GM12872 (cell line): ENCODE measurements around the gene ISM2.

Source experiments
- TF ChIP-seq, protein P1 (sequence below): IDR thresholded peaks from 3 replicates; pipeline ENCODE4 v1.5.1; 2011; ENCODE audit warnings: low read depth, mild to moderate bottlenecking, low read length, moderate library complexity; ENCODE audit not compliant: insufficient read depth

Gene ISM2

DNA sequence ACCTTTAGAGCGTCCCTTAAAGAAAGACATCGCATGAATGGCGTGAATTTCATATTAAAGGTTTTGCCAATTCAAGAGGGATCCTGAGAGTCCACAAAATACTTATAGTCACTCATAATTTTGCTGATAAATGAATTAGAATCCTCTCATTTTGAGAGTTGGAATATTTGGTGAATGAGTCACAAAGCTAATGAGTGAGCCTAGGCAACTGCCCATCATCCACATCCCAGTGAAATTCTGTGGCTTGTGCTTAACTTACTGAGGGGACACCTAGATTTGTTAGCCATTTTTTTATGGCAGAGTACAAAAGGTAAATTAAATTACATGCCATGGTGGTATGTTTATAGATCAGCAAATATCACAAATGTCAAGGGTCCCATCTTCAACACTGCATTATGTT is 62.6 kb downstream of the ISM2 start:
- TF ChIP-seq, protein P1, sequence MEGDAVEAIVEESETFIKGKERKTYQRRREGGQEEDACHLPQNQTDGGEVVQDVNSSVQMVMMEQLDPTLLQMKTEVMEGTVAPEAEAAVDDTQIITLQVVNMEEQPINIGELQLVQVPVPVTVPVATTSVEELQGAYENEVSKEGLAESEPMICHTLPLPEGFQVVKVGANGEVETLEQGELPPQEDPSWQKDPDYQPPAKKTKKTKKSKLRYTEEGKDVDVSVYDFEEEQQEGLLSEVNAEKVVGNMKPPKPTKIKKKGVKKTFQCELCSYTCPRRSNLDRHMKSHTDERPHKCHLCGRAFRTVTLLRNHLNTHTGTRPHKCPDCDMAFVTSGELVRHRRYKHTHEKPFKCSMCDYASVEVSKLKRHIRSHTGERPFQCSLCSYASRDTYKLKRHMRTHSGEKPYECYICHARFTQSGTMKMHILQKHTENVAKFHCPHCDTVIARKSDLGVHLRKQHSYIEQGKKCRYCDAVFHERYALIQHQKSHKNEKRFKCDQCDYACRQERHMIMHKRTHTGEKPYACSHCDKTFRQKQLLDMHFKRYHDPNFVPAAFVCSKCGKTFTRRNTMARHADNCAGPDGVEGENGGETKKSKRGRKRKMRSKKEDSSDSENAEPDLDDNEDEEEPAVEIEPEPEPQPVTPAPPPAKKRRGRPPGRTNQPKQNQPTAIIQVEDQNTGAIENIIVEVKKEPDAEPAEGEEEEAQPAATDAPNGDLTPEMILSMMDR: no peak

GRCh38 chr14:77426396-77426795 is 72.2 kb downstream of the ISM2 start:
- TF ChIP-seq, protein P1: no peak

DNA sequence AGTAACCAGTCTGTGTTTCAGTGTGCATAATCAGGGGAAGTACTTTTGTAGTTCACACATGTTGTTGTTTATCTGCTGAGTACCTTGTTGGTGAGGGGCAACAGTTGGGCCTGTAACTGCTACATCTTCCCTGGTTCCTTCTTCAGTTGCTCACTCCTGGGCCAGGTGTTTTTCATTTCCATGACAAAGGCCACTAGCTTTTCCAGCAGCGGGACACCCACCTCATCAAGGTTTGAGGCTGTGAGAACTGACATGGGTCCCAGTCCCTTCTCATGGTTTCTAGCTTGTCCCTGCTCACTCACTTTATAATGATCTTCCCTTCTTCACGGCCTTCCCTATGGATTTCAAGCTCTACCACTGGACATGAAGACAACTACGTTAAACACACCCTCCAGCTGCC is 73.8 kb downstream of the ISM2 start:
- TF ChIP-seq, protein P1: no peak
